Activated CD4-positive, alpha-beta T cell treated with anti-CD3 and anti-CD28 coated beads for 36 hours (primary cell): ENCODE results near the gene CHDH. TPM values are rescaled to one million over a fixed set of nuclear protein-coding genes. Genes with fewer than 3 reads are reported as not detected.

Source experiments
- ATAC-seq: fragments of 200-7000 bp; cut with Tn5 transposase; one replicate; pipeline ENCODE4 v1.10.0; 2021; ENCODE audit warnings: mild to moderate bottlenecking, moderate library complexity
- CTCF ChIA-PET: fragments of 350-600 bp; sonication (Branson Sonifier 250); formaldehyde crosslinking; loops from one replicate; lab custom pipeline; 2021; ENCODE audit warnings: antibody characterized with exemption; lab: Charles Lee
- POLR2A ChIA-PET: fragments of 350-600 bp; sonication (Branson Sonifier 250); formaldehyde crosslinking; loops from one replicate; lab custom pipeline; 2021; ENCODE audit warnings: antibody characterized with exemption, inconsistent platforms; lab: Charles Lee
- DNase-seq: peaks from one replicate; pipeline ENCODE4 v3.0.0-alpha.2; 2020
- H3K27ac Mint-ChIP-seq: one replicate; pipeline ENCODE4 v1.8.0; 2021; ENCODE audit warnings: mixed read lengths
- H3K27me3 Mint-ChIP-seq: one replicate; pipeline ENCODE4 v1.8.0; 2021; ENCODE audit warnings: mixed read lengths
- H3K36me3 Mint-ChIP-seq: one replicate; pipeline ENCODE4 v1.8.0; 2021; ENCODE audit warnings: low read depth, mixed read lengths
- H3K4me1 Mint-ChIP-seq: one replicate; pipeline ENCODE4 v1.8.0; 2021; ENCODE audit warnings: mixed read lengths
- H3K4me3 Mint-ChIP-seq: one replicate; pipeline ENCODE4 v1.8.0; 2021; ENCODE audit warnings: mild to moderate bottlenecking, moderate library complexity, mixed read lengths
- H3K9me3 Mint-ChIP-seq: one replicate; pipeline ENCODE4 v1.8.0; 2021; ENCODE audit warnings: low read depth, mixed read lengths
- intact Hi-C, 2 experiments: fragments of 100-400 bp; cut with DNase I in 1 of 2; cut with micrococcal nuclease in 1 of 2; formaldehyde crosslinking; loops; one replicate each; pipeline versions ENCODE4 v1.14.2 to v1.15.1; 2022 to 2024; cut with DNase I, micrococcal nuclease
- total RNA-seq, 2 experiments: library from RNA; stranded (reverse); gene quantifications; one replicate each; pipeline ENCODE4 v1.2.3, GENCODE V29; 2021

CHDH gene
- under 1 TPM; 0.30 to 0.55 TPM for total RNA-seq

- peak; percentile 70 for ATAC-seq
- H3K27ac Mint-ChIP-seq: no peak within 1 kb of the TSS
- CTCF ChIA-PET: no interaction called here
Measured at GRCh38 chr3:53846134-53846850, at the start of gene CHDH, which contains the start of gene IL17RB. Gene CHDH, minus strand, starts transcription at chr3:53846419. Its CDS starts 22,411 bp downstream, at chr3:53824008. Gene IL17RB, plus strand, starts transcription at chr3:53846568. Its CDS starts 21 bp downstream, at chr3:53846589.

GRCh38 chr3:53892286-53892637, 46.0 kb upstream of the CHDH start:
- Mint-ChIP-seq H3K4me1 (peaks cover 43% of the 10 kb centered on the region), H3K4me3 (peak overlapping the region; percentile 85), H3K27ac (peak overlapping the region; percentile 95), H3K9me3 (no peaks in the 10 kb centered on the region), H3K36me3 (peaks cover 25% of the 10 kb centered on the region), H3K27me3 (peaks cover 9% of the 10 kb centered on the region)
- DNase-seq (no peak), ATAC-seq (no peak)
- ChIA-PET POLR2A (interaction anchor here (1.2 kb wide), 1 partner anchor 545 kb away, joined by 7 read pairs; the partner anchor contains the start of gene DCP1A), CTCF (interaction anchor here (0.6 to 1.4 kb wide), 3 partner anchors 8 to 142 kb away, joined by 3 to 5 read pairs (median 4); no protein-coding TSS in a partner anchor)
- intact Hi-C loops: loop anchor here in 1 of 2 experiments (5.0 kb wide), 1 partner anchor 635 kb away; the partner anchor contains the start of gene TKT

More at GRCh38 chr3:53846134-53846850, at the start of gene CHDH, which contains the start of gene IL17RB:
- H3K9me3 Mint-ChIP-seq: no peaks in the 10 kb centered on the region
- intact Hi-C loops: no loop called here
- no peaks in the 10 kb centered on the region for H3K36me3 Mint-ChIP-seq
- peaks cover 43% of the 10 kb centered on the region for H3K27me3 Mint-ChIP-seq
- peak; percentile 44 for DNase-seq
- peak within 1 kb of the TSS; percentile 50 for H3K4me3 Mint-ChIP-seq
- POLR2A ChIA-PET: no interaction called here
- H3K4me1 Mint-ChIP-seq: no peaks in the 10 kb centered on the region

GRCh38 chr3:53891497-53892285, 45.5 kb upstream of the CHDH start, which contains the start of gene SELENOK:
Gene SELENOK, minus strand, starts transcription at chr3:53891859.
- Mint-ChIP-seq H3K9me3 (no peaks in the 10 kb centered on the region), H3K4me1 (peaks cover 48% of the 10 kb centered on the region), H3K4me3 (peak within 1 kb of the TSS; percentile 85), H3K36me3 (peaks cover 29% of the 10 kb centered on the region), H3K27me3 (peaks cover 6% of the 10 kb centered on the region), H3K27ac (peak within 1 kb of the TSS; percentile 95)
- DNase-seq: peak; percentile 98
- intact Hi-C loops: loop anchor here (1.0 to 5.0 kb wide), 5 partner anchors 9 to 635 kb away; partner anchors contain the start of genes ACTR8 (in 2 of the 2), DCP1A (in 2 of the 2) and TKT (in 2 of the 2)
- ChIA-PET CTCF (interaction anchor here (0.8 to 1.4 kb wide), 2 partner anchors 9 to 11 kb away, joined by 4 to 5 read pairs; no protein-coding TSS in a partner anchor), POLR2A (interaction anchor here (1.0 to 1.3 kb wide), 3 partner anchors 10 to 544 kb away, joined by 3 to 7 read pairs (median 5); partner anchors contain the start of genes ACTR8 and DCP1A)
- ATAC-seq: peak; percentile 95

GRCh38 chr3:53890726-53891475, 44.7 kb upstream of the CHDH start:
- H3K27me3 Mint-ChIP-seq: peaks cover 3% of the 10 kb centered on the region
- H3K4me3 Mint-ChIP-seq: peak overlapping the region; percentile 85
- peak overlapping the region; percentile 95 for H3K27ac Mint-ChIP-seq
- intact Hi-C loops: loop anchor here (1.0 to 5.0 kb wide), 5 partner anchors 9 to 634 kb away; partner anchors contain the start of genes ACTR8 (in 2 of the 2), DCP1A (in 2 of the 2) and TKT (in 2 of the 2)
- peaks cover 33% of the 10 kb centered on the region for H3K36me3 Mint-ChIP-seq
- peak; percentile 73 for DNase-seq
- POLR2A ChIA-PET: interaction anchor here (1.0 to 1.3 kb wide), 2 partner anchors 9 to 11 kb away, joined by 3 to 5 read pairs; partner anchors contain the start of gene ACTR8
- ATAC-seq: peak; percentile 28
- H3K4me1 Mint-ChIP-seq: peaks cover 50% of the 10 kb centered on the region
- no peaks in the 10 kb centered on the region for H3K9me3 Mint-ChIP-seq
- CTCF ChIA-PET: no interaction called here

GRCh38 chr3:53888232-53888631, 42.0 kb upstream of the CHDH start:
- no peaks in the 10 kb centered on the region for H3K27me3 Mint-ChIP-seq
- H3K4me3 Mint-ChIP-seq: no peak overlapping the region
- peaks cover 38% of the 10 kb centered on the region for H3K36me3 Mint-ChIP-seq
- CTCF ChIA-PET: interaction anchor here (0.5 kb wide), 1 partner anchor 541 kb away, joined by 3 read pairs; the partner anchor contains the start of gene DCP1A
- DNase-seq: no peak
- intact Hi-C loops: loop anchor here in 1 of 2 experiments (10.0 kb wide), 4 partner anchors 753 to 1203 kb away; partner anchors contain the start of genes GNL3, PBRM1, RFT1 and SFMBT1
- no peak overlapping the region for H3K27ac Mint-ChIP-seq
- ATAC-seq: no peak
- POLR2A ChIA-PET: no interaction called here
- H3K4me1 Mint-ChIP-seq: peaks cover 50% of the 10 kb centered on the region
- no peaks in the 10 kb centered on the region for H3K9me3 Mint-ChIP-seq

- peaks cover 51% of the 10 kb centered on the region for H3K4me1 Mint-ChIP-seq
- H3K4me3 Mint-ChIP-seq: no peak overlapping the region
- DNase-seq (no peak), ATAC-seq (no peak)
- CTCF ChIA-PET: interaction anchor here (0.5 to 0.6 kb wide), 2 partner anchors 104 to 540 kb away, joined by 3 read pairs; partner anchors contain the start of gene DCP1A
- H3K36me3 Mint-ChIP-seq: peaks cover 41% of the 10 kb centered on the region
- POLR2A ChIA-PET: no interaction called here
- intact Hi-C loops: loop anchor here in 1 of 2 experiments (10.0 kb wide), 4 partner anchors 753 to 1203 kb away; partner anchors contain the start of genes GNL3, PBRM1, RFT1 and SFMBT1
- H3K27ac Mint-ChIP-seq: peak overlapping the region; percentile 49
- H3K9me3 Mint-ChIP-seq: no peaks in the 10 kb centered on the region
- H3K27me3 Mint-ChIP-seq: no peaks in the 10 kb centered on the region
Measured at GRCh38 chr3:53887446-53887845, 41.2 kb upstream of the CHDH start.

GRCh38 chr3:53885239-53885638, 39.0 kb upstream of the CHDH start:
- peaks cover 40% of the 10 kb centered on the region for H3K36me3 Mint-ChIP-seq
- CTCF ChIA-PET: no interaction called here
- no peaks in the 10 kb centered on the region for H3K27me3 Mint-ChIP-seq
- DNase-seq: no peak
- no peaks in the 10 kb centered on the region for H3K9me3 Mint-ChIP-seq
- H3K27ac Mint-ChIP-seq: no peak overlapping the region
- POLR2A ChIA-PET: no interaction called here
- no peak overlapping the region for H3K4me3 Mint-ChIP-seq
- ATAC-seq: no peak
- intact Hi-C loops: loop anchor here in 1 of 2 experiments (10.0 kb wide), 4 partner anchors 750 to 1200 kb away; partner anchors contain the start of genes GNL3, PBRM1, RFT1 and SFMBT1
- H3K4me1 Mint-ChIP-seq: peaks cover 49% of the 10 kb centered on the region

- H3K9me3 Mint-ChIP-seq: no peaks in the 10 kb centered on the region
Measured at GRCh38 chr3:53884623-53885022, 38.4 kb upstream of the CHDH start.

GRCh38 chr3:53883008-53883407, 36.8 kb upstream of the CHDH start:
- no peak for ATAC-seq
- H3K4me1 Mint-ChIP-seq: peaks cover 31% of the 10 kb centered on the region
- DNase-seq: no peak
- ChIA-PET POLR2A (no interaction called here), CTCF (no interaction called here)
- no peaks in the 10 kb centered on the region for H3K27me3 Mint-ChIP-seq
- peak overlapping the region; percentile 100 for H3K4me3 Mint-ChIP-seq
- H3K9me3 Mint-ChIP-seq: no peaks in the 10 kb centered on the region
- H3K27ac Mint-ChIP-seq: peak overlapping the region; percentile 99
- intact Hi-C loops: loop anchor here in 1 of 2 experiments (2.0 to 10.0 kb wide), 5 partner anchors 536 to 1198 kb away; partner anchors contain the start of genes DCP1A, GNL3, PBRM1 and RFT1
- peaks cover 33% of the 10 kb centered on the region for H3K36me3 Mint-ChIP-seq

More at GRCh38 chr3:53884623-53885022, 38.4 kb upstream of the CHDH start:
- Mint-ChIP-seq H3K27me3 (no peaks in the 10 kb centered on the region), H3K36me3 (peaks cover 37% of the 10 kb centered on the region), H3K4me1 (peaks cover 43% of the 10 kb centered on the region), H3K4me3 (no peak overlapping the region), H3K27ac (no peak overlapping the region)
- CTCF ChIA-PET: no interaction called here
- intact Hi-C loops: loop anchor here in 1 of 2 experiments (10.0 kb wide), 4 partner anchors 750 to 1200 kb away; partner anchors contain the start of genes GNL3, PBRM1, RFT1 and SFMBT1
- ATAC-seq (no peak), DNase-seq (no peak)
- POLR2A ChIA-PET: no interaction called here
